Effector CD8-positive, alpha-beta T cell (primary cell): ENCODE measurements around the gene ASB18.

Experiments
- DNase-seq: peaks from one replicate; lab custom pipeline; 2025; lab: John Stamatoyannopoulos, UW

ASB18 gene

DNA sequence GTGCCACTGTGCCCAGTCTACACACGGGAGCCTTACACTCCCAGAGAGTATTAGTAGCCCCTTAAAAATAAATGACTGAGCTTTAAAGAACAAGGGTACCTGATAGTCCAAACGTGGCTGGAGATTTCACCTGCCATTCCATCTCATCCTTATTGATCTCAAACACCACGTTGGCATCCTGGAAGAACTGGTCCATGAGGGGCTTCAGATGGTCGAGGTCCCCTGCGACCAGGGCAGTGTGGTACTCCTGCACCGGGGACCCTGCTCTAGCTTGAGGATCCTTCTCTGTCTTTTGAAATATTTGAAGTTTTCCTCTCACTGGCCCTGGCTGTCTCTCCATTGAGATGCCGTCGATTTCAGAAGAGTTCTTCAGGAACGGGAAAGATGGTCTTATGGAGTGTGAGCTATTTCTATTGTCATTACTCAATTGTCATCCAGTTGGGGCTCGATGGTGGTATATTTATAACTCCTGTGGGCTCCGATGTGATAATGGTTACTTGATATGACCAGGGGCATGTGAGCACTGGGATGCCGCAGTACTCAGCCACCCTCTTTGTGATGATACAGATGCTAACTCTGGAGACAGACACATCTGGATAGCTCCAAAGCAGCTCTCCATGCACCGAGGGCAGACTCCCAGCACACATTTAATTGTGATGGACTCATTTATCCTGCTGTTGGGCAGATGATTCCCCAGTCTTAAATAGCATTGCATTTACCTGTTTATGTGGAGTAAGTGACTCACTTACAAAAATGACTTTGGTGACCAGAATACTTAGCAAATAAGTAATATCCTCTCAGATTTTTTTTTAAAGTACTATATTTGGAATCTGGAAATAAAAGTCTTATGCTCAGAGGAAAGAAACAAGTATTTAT lies 22.8 kb downstream of the ASB18 start:
- DNase-seq, result no peak

DNA sequence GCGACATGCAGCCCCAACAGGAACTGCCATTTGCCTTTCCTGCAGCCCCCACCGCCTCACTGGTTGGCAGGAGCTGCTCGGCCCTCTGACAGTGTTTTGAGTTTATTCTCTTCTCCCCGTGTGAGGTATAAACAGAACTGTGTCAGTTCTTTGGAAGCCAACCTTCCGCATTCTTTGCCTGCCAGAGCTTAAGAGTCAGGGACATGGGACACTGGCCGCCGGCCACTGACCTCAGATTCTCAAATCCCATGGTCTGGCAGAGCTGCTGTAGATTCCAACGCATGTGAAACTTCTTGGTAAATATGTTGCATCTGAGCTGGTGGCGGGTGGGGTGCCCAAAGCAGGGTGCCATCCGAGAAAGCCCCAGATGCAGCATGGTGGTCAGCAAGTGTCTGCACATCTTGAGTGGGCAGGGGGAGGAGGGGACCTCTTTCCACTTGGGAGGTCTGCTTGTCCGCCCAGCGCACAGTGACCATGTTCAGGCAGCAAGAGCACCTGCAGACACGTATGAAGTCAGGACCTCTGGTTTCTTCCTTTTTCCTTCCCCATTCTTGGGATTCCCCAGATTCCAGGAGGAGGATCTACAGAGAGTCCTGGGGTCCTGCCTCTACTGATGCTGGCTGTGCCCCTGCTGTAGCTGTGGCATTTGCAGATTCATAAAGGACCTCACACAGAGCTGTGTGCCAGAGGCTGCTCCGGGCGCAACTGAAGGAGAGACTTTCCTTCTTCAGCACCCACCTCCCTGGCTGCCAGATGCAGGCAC lies 23.8 kb downstream of the ASB18 start:
- DNase-seq, result no peak

DNA sequence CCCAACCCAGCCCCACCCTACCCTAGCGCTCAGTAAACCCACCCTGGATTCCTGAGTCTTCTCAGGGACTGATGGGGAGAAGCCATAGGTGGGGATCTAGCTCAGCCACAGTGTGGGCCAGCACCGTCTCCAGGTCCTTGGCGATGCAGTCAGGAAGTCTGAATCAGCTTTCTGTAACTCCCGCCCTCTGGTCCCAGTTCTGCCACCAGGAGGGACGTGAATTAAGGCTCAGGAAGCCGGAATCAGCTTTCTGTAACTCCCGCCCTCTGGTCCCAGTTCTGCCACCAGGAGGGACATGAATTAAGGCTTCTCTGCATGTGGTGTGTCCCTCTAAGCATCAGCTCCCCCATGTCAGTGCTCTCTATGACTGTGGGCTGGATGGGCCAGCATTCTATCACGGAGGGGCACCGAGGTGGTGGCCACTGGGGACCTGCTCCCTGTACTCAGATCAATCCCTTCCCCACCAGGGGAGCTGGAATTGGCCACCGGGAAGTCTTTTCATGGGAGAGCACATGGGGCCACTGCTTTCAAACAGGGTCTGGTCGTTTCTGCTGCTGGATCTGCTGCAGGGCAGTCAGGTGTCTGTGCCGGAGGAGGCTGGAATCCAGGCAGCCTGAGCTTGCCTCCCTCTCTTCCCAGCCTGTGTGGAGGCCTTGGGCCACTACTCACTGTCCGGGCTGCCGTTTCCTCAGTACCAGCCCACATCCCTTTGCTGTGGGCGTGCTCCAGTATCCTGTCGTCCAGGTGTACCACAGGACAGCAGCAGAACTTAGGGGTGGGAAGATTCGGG lies 24.7 kb downstream of the ASB18 start:
- no peak for DNase-seq

DNA sequence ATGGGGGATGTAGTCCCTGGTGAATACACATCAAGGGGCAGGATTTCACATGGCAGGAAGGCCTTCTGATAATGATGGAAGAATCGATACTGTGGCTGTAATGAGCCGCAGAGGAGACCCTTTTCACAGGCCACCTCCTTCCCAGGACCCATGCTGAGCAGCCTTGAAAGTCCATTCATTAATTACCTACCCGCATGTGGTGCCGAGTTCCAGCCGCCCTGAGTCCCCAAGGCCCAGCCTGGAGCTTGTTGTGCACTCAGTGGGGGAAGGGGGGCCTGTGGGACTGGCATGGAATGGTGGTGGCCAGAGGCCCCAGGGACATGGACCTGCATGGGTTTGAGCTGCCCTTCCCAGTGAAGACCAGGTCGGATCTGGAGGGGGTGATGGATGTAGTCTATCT lies 25.5 kb downstream of the ASB18 start:
- no peak for DNase-seq

GRCh38 chr2:236237468-236238190 lies 26.6 kb downstream of the ASB18 start:
- no peak for DNase-seq

DNA sequence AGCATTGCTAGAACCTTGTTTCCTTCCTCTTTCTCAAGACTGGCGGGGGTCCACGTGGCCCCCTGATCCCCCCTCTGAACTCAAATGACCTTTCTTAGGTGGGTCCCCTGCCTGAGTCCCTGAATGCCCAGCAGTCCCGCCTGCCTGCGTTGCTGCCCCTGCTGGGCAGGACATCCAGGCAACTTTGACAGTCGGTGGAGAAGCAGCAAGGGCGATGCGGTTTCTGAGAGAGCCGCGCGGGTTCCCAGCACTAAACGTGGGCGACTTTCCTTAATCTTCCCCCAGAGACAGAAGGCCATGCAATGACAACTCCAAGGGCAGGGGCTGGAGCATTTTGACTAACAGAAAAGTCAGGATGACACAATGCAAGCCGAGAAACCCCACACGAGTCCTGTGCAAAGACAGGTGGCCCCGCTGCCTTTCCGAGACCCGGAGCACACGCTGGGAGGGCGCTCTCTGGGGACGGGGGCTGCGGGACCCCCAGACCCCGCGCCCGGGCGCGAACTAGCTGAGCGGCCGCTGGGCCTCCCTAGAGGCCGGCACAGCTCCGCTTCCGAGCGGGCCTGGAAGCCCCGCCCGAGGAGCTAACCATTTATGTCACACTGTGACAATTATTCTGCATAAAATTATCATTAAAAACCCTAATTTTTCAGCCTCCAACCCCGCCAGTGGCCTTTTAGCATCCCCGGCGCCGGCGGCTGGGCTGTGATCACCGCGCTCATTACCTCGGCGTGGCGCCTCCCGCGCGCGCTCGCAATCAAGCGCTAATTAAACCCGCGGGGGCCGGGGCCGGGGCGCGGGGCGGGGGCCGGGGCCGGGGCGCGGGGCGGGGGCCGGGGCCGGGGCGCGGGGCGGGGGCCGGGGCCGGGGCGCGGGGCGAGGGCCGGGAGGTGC lies 27.4 kb downstream of the ASB18 start:
- DNase-seq, result no peak

GRCh38 chr2:236229186-236229585 lies 35.0 kb downstream of the ASB18 start:
- no peak for DNase-seq

GRCh38 chr2:236223675-236224074 lies 40.5 kb downstream of the ASB18 start:
- no peak for DNase-seq

- no peak for DNase-seq
Observed at GRCh38 chr2:236221798-236222197, 42.4 kb downstream of the ASB18 start.

DNA sequence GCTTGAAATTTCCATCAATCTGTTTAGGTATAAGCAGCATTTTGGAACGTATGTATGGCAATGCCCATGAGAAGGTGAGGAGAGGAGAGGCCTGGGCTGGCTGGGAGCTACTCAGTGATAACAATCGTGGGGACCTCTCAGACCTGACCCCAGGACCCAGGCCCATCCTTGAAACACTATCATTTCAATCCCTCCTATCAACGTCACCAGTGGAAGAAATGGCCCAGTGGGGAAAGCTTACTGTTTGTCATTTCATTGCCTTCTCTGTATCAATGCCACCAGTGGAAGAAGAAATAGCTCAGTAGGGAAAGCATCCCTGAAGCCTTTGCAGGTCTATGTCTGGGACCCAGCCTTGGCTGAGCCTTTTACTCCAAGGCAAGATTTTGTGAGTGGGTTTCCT lies 44.8 kb downstream of the ASB18 start:
- no peak for DNase-seq

- no peak for DNase-seq
Observed at GRCh38 chr2:236217926-236218325, 46.3 kb downstream of the ASB18 start.

DNA sequence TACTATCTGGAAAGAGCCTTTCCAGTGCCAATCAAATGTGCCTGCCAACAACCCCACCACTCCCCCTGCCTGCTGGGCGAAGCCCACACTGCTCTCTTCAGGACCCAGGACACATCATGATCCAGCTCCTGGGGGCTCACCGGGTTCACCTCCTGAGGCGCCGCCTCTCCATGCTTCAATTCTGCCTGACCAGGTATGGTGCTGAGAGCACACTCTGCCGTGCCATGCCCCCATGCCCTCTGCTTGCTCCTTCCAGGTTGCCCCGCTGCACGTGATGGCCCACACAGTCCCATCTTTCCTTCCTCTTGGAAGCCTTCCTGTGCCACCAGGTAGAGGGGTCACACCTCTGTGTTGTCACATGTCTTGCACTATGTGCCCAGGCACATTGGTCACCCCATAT lies 47.5 kb downstream of the ASB18 start:
- no peak for DNase-seq

GRCh38 chr2:236215761-236216333 lies 48.4 kb downstream of the ASB18 start:
- no peak for DNase-seq

- DNase-seq, result no peak
Observed at GRCh38 chr2:236215196-236215595, 49.0 kb downstream of the ASB18 start.

DNA sequence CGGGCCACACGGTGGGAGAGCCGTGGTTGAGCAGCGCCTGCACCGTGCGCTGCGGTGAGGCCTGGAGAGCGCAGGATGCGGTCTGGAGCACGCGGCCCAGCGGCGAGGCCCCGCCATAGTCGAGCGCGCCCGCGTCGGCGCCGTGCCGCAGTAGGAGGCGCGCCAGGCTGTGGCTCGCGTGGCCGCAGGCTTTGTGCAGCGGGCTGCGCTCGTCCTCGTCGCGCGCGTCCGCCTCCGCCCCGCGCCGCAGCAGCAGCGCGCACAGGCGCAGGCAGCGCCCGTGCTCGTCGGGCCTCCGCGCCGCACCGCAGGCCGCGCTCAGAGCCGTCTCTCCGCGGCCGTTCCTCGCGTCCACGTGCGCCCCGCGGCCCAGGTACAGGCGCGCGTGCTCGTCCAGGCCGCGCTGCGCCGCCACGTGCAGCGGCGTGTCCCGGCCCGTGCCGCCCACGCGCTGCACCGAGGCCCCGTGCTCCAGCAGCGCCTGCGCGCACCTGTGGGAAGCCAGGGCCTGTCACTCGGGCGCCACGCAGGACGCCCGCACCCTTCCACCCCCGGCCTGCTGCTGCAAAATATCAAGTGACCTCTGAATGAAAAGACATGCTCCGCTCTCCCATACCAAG lies 49.7 kb downstream of the ASB18 start:
- DNase-seq, result no peak

DNA sequence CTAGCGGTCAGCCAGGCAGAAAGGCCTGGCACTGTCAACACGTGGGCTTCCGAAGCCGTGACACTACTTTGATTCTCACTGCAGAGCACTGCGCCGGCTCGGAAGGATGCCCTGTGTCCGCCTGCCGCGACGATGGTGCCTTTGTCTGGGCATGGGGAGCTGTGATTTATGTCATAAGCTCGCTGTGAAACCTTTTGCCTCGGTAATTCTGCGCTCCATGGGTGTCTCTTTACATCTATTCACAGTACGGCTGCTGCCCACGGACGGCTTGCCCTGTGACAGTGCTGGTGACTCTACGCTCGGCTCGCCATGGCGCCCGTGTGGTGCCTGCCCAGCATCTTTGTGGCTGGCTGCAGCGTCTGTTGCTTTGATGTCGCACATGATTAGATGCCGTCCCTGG lies 52.9 kb downstream of the ASB18 start:
- DNase-seq, result no peak

- DNase-seq, result no peak
Observed at GRCh38 chr2:236210536-236210935, 53.7 kb downstream of the ASB18 start.

DNA sequence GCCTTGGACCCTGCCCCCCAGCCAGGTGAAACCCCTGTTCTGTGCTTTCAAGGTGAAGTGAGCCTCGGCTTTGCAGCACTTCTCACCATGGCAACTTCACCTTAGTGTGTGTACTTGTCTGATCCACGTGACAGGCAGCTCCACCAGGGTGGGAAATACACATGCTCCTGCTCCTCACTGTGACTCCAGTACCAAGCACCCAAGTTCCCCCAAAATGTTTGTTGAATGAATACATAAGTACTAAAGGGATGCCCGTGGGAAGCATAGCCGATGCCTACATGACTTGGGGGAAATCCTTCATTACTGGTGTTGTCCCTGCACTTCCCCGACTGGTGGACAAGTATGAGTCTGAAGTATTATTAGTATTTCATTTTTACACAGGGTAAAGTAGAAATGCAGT lies 54.2 kb downstream of the ASB18 start:
- DNase-seq, result no peak

DNA sequence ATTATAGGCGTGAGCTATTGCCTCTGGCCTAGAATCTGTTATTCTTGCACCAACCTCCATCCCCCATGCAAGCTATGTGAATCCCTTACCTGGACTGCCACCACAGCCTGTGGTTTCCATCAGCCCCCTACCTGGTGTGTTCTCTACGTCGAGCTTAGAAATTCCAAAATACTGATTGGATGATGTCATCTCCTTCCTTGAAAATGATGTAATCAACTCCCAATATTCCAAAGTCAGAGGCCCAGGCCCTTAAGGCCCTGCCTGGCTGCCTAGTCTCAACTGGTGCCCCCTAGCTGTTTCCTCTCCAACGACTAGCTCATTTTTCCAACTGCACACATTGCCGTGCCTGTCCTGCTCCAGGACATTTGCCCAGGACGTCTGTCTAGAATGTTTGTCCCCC lies 54.7 kb downstream of the ASB18 start:
- no peak for DNase-seq
